ENCODE measurements around the gene AQR. TPM values are rescaled to one million over a fixed set of nuclear protein-coding genes. Genes with fewer than 3 reads are reported as not detected.

AQR gene
- total and polyA plus RNA-seq, 2 of the 13 experiments (the other 11 are each of a cell fraction or from before 2014, with no cell fraction given): 18.7 to 31.3 TPM

- TF ChIP-seq ARID4A (CRISPR knock-in tag; IDR thresholded peaks at IDR 0.05; ENCODE audit: borderline replicate concordance): peak; percentile 85; the same call in 1 of the 2 replicates
- TF ChIP-seq ETV6 (CRISPR knock-in tag; conservative IDR thresholded peaks at IDR 0.05): peak; percentile 41; the same call in 1 of the 2 replicates
- peak; percentile 92 for TF ChIP-seq SALL1 (CRISPR knock-in tag; IDR thresholded peaks at IDR 0.05)
- TF ChIP-seq ZNF512 (CRISPR knock-in tag; IDR thresholded peaks at IDR 0.05): no peak
- TF ChIP-seq SMAD1 (CRISPR knock-in tag; IDR thresholded peaks at IDR 0.05; ENCODE audit: borderline replicate concordance, low read depth): peak; percentile 93; the same call in 1 of the 2 replicates
- TF ChIP-seq ZNF350 (CRISPR knock-in tag; IDR thresholded peaks at IDR 0.05; ENCODE audit: borderline replicate concordance, low read depth): peak; percentile 87
- peak; percentile 88 for TF ChIP-seq YY1 (IDR thresholded peaks at IDR 0.05; ENCODE audit: insufficient read depth, insufficient replicate concordance, low read depth, low read length)
- TF ChIP-seq KLF9 (CRISPR knock-in tag; IDR thresholded peaks at IDR 0.05; ENCODE audit: low read depth): no peak; the same call in none of the 2 replicates
- TF ChIP-seq MTA1 (CRISPR knock-in tag; IDR thresholded peaks at IDR 0.05; ENCODE audit: borderline replicate concordance): peak; percentile 75
- 0 out of 2 replicates have a peak, but pooled peaks have one; percentile 51 for TF ChIP-seq ISX (CRISPR knock-in tag; conservative IDR thresholded peaks at IDR 0.05)
- TF ChIP-seq E2F2 (CRISPR knock-in tag; IDR thresholded peaks at IDR 0.05; ENCODE audit: borderline replicate concordance): peak; percentile 18; the same call in 1 of the 2 replicates
- peak; percentile 94 for TF ChIP-seq ZNF687 (CRISPR knock-in tag; IDR thresholded peaks at IDR 0.05)
Measured at GRCh38 chr15:34988027-34988902, 18.7 kb upstream of the AQR start, which contains the start of gene ZNF770 (continued).
